Measurements from ENCODE around the gene TNFRSF11A.

TNFRSF11A gene

DNA sequence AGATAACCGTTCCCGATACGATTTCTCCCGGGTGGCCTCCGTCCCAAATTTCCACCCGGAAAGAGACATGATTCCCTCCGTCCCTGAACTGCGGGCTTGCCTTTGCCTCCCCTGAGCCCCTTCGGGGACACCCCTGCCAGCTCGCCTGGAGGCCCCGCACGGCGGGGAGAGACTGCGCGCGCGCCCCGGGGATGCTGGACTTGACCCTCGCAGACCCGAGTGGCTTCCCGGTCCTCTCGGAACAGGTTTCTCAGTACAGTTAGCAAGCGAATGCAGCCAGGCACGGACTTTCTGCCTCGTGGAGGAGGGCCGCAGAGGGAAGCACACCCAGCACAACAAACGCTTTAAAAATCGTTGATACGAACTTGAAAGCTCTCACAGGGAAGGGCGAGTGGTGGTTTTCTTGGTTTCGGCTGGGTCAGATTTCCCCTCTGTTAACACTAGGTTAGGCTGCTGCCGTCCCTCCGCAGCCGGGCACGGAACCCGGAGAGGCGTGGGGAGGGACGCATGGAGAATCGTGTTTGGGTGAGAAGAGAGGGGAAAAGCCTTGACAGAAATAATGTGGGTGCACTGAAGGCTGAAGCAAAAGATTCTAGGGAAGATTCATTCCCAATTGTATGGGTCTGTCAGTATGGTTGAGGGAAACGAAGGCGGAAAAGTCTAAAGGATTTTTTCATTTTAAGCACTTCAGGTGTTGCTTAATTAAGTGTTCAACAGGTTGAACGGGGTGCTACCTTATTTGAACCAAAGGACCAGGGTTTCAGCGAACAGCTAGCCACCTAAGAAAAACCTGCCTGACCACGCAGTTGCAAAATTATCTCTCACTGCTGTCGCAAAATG, 916 bp downstream of the TNFRSF11A start:
- DNase-seq = no peak

DNA sequence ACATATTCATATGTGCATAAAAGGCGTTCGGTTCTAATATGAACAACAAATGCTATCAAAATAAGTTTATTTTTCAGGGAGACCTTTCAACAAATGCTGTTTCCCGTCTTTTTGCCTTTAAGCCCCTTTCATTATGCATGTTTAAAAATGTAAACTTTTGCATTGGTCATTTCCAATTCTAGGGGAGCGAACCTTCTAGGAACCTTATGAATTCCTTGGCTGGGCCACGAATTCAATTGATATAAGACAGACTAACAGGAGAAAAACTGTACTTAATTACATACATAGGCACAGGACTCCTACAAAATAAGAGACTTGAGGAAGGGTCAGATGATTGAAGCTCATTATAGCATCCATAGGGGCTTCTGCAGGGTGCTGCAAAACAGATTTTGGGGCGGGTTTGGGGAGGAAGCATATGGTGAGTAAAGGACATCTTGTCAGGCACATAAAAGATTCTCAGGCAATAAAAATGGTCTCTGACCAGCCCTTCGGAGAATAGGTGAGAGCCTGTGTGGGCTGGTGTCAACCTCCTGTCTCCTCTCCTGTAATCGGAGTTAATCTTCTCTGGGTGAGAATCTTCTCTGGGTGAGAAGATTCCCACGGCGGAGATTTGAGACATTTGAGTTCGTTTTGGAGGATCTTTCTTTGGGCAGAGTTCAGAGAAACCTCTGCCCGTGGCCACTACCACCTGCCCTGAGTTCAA, 1.7 kb downstream of the TNFRSF11A start:
- DNase-seq = no peak

DNA sequence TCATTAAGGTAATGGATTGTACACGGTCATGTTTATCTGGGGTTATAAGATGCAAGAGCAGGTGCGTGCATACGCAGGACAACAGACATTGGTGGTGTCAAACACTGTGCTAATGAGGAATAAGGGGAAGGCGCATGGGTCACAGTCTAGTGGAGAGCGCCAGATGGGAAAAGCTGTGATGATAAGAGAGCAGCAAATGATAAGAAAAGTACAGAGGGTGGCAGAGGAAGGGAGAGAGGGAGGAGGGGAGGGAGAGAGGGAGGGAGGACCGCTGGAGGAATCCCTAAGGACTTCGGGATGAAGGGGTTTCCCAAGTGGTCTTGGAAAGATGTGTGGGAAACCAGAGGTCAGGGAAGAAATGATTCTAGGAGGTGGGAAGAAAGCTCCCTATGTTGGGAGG, 2.9 kb downstream of the TNFRSF11A start:
- DNase-seq = no peak

DNA sequence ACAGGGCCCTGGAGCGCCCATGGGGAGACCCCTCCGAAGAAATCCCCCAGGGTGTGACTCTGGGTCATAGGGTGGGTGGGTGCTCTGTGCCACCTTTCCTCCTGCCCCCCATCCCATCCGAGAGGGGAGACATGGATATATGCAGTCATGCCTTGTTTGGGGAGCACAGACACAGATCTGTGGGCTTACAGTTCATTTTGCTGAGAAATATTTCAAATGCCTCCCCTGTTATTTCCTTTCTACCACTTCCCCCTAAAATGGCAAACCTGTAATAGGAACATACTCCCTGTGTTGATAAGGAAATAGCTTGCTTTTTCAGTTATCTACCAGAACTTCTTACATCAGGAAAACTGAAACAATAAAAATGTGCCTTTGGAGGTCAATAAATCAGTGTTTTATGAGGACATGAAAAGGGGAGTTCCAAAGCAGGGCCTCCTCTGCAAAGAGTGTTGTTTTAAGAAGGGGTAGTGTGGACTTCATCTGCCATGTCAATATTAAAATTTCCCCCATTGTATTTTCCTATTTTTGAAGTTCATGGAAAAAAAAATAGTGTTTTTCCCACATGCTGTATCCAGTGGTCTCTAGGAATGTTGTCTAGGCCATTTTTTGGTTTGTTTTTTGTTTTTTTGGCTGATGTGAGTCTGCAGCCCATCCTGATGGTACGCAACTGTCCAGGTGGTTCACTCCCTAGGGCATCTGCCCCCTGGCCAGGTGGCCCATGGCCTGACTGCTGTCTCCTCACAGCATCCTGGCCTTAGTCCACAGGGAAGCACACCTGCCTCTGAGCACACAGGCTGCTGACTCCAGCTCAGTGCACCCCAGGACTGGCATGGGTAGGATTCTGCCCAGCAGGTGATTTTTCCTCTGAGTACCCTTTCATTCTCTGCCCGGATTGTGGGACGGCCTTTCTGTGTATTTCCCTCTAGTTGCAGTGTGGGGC, 3.7 kb downstream of the TNFRSF11A start:
- DNase-seq = no peak

DNA sequence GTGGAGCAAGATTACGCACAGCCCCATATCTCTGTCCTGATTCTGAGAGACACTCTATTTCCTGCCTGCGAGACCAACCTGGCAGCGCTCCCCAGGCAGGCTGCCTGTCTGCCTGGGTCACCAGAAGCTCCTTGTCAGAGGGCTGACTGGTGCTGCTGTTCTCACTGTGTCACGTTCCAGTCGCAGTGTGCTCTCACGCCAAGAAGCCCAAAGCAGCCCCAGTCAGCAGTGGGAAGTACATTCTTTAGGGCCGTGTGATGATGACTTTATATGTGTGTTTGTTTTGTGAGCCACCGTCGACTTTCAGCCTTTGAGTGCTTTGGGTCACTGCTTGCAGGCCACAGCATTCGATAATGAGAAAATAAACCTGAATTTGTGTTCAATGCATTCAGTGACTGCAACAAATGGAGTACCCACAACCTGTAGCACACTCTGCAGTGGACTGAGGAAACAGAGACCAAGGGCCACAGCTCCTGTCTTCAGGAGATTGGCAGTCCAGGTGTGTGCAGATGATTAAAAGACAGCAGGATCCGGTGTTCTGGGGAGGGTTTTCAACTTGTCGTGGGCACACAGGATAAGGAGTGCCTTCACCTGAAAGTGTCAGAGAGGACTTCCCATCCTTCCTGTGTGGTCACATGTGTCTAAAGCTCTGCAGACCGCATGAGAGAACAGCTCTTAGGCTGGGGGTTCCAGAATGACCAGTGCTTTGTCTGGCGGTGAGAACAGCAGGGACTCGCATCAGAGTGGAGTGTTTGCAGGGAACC, 4.8 kb downstream of the TNFRSF11A start:
- DNase-seq = no peak

DNA sequence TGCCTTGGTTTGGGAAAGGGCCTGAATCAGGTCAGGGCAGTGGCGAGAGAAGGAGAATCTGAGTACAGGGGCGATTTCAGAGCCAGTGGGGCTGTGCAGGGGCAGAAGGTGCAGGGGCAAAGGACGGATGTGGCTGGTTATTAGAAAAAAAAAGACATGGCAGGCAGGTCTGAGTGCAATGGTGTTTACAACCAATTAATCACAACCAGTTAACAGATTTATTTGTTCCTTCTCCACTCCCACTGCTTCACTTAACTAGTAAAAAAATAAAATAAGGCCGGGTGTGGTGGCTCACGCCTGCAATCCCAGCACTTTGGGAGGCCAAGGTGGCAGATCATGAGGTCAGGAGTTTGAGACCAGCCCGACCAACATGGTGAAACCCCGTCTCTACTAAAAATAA, 5.5 kb downstream of the TNFRSF11A start:
- no peak for DNase-seq

DNA sequence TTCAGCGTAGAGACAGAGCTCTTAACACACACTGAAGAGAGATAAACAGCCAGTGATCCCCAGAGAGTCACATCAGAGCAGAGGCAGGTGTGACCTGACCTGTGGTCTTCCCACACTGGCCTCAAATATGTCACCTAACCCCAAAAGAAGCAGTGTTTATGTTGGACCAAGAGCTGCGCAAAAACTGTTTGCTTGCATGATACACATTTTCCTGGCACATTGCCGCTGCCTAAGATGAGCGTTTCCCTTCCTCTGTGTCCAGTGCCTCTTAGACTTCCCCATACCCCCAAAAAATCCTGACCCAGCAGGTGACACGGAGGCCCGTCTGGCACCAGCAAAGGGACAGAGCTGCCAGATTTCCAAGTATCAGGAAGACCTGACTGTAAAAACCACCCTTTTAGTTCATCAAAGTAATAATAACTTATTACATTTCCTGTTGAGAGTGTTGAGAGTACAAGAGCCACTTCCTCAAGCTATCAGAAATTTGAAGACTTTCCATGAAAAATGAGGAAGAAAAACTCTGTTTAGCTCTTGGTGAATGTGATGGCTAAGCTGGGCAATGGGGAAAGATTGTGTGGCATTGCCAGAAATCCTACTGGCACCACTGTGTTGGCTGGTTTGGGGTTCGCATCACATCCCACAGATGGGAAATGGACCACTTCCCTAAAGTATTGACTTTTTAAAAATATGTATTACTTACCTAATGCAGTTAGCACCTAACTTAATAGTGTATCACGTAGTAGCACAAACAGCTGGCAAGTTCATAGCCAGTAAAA, 6.7 kb downstream of the TNFRSF11A start:
- DNase-seq = no peak

DNA sequence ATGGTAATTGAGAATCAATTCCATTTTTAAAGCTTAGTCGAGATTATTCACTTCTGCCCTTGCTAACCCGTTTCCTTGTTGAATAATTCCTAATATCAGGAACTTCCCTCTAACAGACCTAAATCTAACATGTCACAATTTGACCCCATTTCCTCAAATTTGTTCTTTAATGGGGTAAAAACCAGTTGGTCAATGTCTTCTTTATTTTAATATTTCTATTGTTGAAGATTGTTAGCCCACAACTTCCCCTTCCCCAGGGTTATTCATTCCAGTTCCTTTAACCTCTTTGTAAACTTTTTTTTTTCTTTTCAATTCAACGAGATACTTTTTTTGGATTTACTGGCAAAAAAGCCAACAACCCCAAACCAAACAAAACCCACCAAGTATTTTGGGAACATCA, 7.3 kb downstream of the TNFRSF11A start:
- no peak for DNase-seq

DNA sequence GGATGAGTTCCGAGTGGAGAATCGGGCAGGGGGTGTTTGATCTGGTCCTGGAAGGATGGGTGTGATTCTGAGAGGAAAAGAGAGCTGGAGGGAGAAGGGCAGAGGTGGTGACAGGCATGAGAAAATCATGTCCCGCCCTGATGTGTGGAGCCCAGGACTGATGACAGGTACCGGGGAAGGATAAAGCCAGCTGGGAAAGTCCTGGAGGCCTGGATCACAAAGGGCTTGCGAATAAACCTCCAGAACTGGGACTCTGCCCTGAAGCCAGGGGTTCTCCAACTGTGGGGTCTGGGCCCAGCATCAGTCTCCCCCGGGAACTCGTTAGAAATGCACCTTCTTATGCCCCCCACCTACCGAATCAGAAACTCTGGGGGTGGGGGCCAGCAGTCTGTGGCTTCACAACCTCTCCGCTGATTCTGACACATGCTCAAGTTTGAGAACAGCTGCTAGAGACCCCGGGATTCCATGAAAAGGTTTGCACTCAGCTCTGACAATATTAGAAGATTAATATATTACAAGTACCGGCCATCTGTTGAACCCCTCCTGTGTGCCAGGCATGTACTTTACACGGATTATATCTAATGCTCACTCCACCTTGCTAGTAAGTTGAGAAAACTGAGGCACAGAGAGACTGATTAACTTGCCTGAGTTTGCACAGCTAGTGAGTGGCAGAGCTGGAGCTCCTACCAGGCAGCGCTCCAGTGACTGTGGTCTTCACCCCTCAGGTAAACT, 8.0 kb downstream of the TNFRSF11A start:
- peak in 1 of 2 experiments; percentile 35 for DNase-seq

DNA sequence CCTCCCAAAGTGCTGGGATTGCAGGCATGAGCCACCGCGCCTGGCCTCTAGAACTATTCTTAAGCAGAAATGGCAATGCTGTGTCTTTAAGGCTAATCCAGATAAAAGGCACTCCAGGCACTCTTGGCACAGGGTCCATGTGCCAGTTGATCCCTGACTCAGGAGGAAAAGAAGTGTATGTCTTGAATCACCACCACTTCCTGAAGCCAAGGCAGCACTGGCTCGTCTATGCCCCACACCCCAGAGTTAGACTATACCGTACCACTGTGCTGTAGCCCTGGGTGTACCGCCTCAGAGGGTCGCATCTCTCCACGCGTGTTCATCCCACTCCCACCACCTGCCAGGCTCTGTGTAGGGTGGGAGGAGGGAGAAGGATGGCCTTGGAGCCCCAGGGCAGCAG, 9.0 kb downstream of the TNFRSF11A start:
- peak in 1 of 2 experiments; percentile 13 for DNase-seq

DNA sequence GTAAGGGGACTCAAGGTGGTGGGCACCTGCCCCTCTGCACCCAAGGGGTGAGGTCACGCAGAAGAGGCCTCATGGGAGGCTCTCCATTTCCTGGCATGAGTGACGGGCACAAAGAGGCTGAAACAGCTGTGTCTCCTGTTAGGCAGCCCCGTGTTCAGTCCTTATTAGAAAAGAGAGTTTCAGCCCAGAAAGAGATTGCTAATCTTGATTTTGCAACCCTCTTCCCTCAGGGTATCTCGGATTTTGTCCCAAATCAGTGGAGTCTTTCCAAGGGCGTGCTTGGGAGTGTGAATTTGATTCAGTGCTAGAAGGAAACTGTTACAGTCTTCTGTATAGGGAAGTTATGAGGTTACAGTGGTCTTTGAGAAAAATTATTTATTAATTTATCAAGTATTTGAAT, 10.4 kb downstream of the TNFRSF11A start:
- DNase-seq = no peak

DNA sequence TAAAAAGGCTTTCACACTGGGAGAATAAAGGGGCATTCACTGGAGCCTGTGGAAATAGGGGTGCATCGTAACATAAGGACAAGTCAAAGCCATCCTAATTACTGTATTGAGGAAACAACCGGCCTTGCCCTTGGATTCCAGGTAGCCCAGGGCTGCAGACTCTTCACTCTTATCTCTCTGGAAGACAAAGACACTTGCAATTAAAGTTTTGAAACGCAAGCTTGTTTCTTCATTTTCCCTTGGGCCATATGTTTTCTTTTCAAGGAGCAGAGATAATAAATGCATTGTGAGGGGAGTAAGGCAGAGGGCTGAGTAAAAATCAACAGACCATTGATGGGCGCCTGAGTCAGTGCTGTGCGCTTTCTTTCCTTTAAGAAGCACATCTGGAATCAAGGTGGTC, 11.5 kb downstream of the TNFRSF11A start:
- no peak for DNase-seq

DNA sequence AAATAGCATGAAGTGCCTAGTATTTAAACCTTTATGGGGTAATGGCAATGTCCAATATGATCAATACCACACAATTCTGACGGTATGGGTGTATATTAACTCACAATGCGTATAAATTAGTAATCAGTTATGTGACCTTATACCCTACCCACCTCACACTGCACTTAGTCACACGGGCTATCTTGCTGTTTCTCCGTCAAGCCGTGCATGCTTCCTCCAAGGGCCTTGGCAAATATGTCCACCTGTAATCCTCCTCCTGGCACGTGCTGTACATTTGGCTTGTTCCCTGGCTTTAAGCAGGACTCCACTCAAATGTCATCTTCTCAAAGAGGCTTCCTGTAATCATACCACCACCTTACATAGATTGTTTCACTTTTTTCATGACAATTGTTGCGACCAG, 12.2 kb downstream of the TNFRSF11A start:
- DNase-seq = no peak

DNA sequence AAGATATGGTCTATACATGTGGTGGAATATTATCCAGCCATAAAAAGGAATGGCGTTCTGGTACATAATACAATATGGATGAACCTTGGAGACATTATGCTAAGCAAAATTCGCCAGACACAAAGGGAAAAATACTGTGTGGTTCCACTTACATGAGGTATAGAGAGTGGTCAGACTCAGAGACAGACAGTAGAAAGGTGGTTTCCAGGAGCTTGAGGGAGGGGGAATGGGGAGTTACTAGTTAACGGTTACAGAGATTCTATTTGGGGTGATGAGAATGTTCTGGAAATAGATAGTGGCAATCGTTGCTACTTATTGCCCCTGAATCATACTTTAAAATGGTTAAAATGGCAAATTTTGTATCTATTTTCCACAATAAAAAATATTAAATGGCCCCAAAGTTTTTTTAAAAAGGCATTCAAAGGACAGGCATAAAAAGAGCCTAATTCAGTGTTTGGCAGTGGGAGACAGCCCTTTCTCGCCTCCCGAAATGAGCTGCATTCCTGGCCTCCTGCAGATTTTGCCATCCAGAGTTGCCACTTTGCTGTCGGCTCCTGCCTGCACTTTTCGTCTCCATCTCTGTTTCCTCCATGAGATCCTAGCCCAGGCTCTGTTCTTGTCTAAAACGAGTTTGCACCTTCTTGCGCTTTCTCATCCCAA, 13.5 kb downstream of the TNFRSF11A start:
- DNase-seq = no peak

DNA sequence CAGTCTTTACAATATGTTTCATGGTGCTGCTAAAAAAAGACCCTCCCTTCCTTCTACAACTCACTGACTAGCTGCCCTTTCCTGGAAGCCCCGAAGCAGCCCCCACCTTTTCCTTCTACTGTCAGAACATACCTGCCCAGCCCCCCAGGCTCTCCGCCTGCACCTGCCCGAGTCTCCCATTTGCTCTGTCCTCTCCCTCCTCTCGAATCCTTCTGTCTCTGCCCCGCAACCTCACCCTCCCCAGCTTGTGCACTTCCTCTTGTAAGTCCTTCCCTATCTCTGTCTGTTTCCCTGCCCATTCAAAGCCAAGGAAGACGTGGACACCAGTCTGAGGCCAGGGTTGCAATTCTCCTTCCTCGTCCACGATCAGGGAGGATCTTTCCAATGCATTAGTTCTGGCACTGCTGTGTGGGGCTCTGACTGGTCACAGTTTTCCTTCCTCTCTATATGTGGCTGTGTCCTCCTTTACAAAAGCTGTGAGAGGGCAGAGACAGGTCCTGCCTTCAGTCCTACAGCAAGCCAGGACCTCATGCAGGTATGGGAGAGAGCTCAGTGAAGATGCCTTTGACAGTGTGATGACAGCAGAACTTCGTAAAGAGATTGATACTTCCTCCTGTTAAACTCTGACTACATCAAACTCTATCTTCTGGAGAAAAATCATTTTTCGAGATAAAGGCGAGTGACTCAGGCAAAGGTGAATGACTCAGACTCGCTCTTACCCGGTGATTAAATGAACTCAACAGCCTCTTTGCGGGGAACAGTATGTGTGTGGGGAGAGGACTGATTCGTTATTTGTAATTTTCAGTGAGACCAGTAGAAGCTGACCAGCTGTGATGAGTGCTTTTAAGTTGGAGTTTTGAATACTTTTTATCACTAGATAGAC, 14.2 kb downstream of the TNFRSF11A start:
- no peak for DNase-seq

DNA sequence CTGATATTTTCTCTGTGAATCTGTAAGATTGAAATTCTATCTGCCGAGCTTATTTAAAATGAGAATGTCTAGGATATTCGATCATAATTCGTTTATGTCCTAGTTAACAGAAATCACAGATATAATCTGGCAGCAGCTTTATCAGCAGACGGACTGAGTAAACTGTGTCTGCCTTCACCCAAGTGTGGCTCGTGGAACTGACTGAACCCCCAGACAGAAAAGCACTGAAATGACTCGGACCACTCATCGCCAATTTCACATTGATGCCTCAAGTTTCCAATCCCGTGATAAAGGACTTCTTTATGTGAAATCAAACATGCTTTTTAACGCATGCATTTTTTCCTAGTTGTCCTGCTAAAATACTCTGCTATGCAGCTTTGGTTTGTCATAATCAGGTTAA, 15.9 kb downstream of the TNFRSF11A start:
- no peak for DNase-seq

DNA sequence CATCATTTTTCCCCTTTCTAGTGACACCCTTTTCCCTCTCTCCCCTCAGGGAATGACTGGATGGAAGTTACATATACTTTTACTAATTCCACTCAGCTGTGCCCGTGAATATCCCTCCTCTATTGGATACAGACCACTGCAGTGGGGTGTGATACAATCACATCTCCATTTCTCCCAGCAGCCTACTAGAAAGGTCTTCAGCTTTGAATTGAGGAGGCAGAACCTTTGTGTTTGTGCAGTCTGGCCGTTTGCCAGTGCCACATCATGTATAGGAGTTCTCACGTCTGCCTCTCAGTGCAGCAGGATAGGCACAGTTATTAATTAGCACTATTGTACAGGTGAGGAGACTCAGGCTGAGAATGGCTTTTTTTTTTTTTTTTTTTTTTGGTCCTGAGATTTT, 16.4 kb downstream of the TNFRSF11A start:
- DNase-seq = peak in 1 of 2 experiments; percentile 24

DNA sequence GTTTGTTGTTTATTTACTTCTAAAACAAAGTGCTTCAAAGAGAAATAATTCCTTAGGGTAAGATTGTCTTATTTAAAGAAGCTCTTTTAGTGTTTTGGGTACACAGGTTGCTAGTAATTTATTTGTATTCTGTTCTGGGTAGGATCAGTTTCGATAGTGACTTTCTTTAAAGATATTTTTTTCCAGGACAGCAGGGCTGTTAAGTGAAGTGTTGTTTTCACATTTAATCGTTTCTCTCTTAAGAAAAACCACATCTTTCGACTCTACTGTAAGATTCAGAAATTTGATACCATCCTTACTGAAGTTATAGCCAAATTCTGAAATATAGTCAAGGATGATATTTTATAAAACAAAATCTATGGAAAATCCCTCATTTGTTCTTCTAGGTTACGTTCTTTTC, 17.8 kb downstream of the TNFRSF11A start:
- DNase-seq = no peak

DNA sequence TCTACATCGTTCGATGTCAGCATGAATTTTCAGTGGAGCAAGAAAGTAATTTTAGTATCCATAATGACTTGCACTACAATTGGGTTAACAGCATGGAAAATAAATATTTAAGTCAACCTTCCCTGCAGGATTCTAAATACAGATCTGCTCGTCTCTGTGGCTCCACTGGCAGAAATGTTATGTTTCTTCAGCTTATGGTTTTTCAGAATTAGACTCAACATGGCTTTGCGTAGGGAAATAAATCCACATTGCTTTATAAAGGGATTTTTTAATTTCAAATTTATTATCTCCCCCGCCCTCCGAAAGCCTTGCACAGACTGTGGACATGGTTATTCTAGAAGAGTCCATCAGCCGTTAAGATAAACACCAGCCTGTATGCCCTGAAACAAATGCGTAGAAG, 18.2 kb downstream of the TNFRSF11A start:
- DNase-seq = no peak
